BE2C (cell line): ENCODE data around the gene NOXA1.

Source experiments
- DNase-seq: peaks from one replicate; pipeline ENCODE4 v3.0.0-alpha.2; 2020
- H3K27me3 ChIP-seq: fragments of 250-450 bp; sonication (Bioruptor Pico); 2 replicates; pipeline ENCODE4 v1.5.1; 2020; ENCODE audit warnings: mild to moderate bottlenecking
- H3K36me3 ChIP-seq: fragments of 250-450 bp; sonication (Bioruptor Pico); 2 replicates; pipeline ENCODE4 v1.5.1; 2020; ENCODE audit warnings: mild to moderate bottlenecking
- H3K4me1 ChIP-seq: fragments of 250-450 bp; sonication (Bioruptor Pico); 2 replicates; pipeline ENCODE4 v1.5.1; 2020
- H3K4me3 ChIP-seq: 2 replicates; pipeline ENCODE4 v1.5.1; 2011; ENCODE audit warnings: low read depth, low read length
- H3K9me3 ChIP-seq: fragments of 250-450 bp; sonication (Bioruptor Pico); 2 replicates; pipeline ENCODE4 v1.5.1; 2020
- CTCF ChIP-seq: IDR thresholded peaks from 2 replicates; pipeline ENCODE4 v1.5.1; 2012; ENCODE audit warnings: mild to moderate bottlenecking, low read depth, low read length

The NOXA1 gene

DNA sequence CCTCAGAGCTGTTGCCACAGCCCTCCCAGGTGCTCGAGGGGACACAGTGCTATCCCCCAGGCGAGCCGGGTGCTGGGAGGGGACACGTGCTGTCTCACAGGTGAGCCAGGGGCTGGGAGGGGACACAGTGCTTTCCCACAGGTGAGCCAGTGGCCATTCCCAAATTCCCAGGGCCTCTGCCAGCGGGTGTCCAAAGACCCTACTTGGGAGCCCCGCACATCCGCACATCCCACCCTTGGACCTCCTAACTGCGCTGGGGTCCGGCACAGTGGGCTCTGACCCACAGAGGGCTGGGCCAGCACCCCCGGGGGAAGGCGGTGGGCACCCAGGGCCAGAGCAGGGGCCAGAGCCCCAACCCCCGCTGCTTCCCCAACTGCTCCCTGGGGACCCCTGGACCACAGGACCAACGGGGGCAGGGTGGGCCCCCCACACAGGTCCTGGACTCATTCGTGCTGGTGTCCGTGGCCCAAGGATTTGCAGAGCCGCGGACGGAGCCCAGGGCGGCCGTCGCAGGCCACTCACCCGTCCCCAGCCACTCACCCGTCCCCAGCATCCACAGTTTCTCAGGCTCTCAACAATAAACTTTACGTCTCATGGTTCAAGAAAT lies 18.1 kb upstream of the NOXA1 start:
- no peak for DNase-seq
- TF ChIP-seq CTCF = no peak
- Histone ChIP-seq H3K36me3 (no peaks in the 10 kb centered on the region), H3K4me1 (peaks cover 12% of the 10 kb centered on the region), H3K9me3 (peaks cover 3% of the 10 kb centered on the region; the same call in 1 of the 2 replicates), H3K4me3 (no peak overlapping the region), H3K27me3 (no peaks in the 10 kb centered on the region)

- DNase-seq = no peak
- Histone ChIP-seq H3K4me1 (peaks cover 12% of the 10 kb centered on the region), H3K27me3 (no peaks in the 10 kb centered on the region), H3K4me3 (no peak overlapping the region), H3K9me3 (peaks cover 3% of the 10 kb centered on the region; the same call in 1 of the 2 replicates), H3K36me3 (no peaks in the 10 kb centered on the region)
- no peak for TF ChIP-seq CTCF
Measured at GRCh38 chr9:137405677-137406081, 17.5 kb upstream of the NOXA1 start.

GRCh38 chr9:137406085-137406760 lies 17.0 kb upstream of the NOXA1 start:
- H3K9me3 ChIP-seq = peaks cover 3% of the 10 kb centered on the region; the same call in 1 of the 2 replicates
- TF ChIP-seq CTCF = no peak
- no peak for DNase-seq
- H3K4me1 ChIP-seq = peaks cover 12% of the 10 kb centered on the region
- H3K4me3 ChIP-seq = no peak overlapping the region
- no peaks in the 10 kb centered on the region for H3K27me3 ChIP-seq
- H3K36me3 ChIP-seq = no peaks in the 10 kb centered on the region

GRCh38 chr9:137406876-137407589 lies 16.2 kb upstream of the NOXA1 start:
- Histone ChIP-seq H3K4me3 (peak overlapping the region; percentile 36), H3K36me3 (no peaks in the 10 kb centered on the region), H3K27me3 (no peaks in the 10 kb centered on the region), H3K4me1 (peaks cover 12% of the 10 kb centered on the region), H3K9me3 (no peaks in the 10 kb centered on the region)
- peak; percentile 88 for DNase-seq
- peak; percentile 59 for TF ChIP-seq CTCF

- no peaks in the 10 kb centered on the region for H3K27me3 ChIP-seq
- no peaks in the 10 kb centered on the region for H3K36me3 ChIP-seq
- no peak for TF ChIP-seq CTCF
- no peak for DNase-seq
- H3K4me3 ChIP-seq = no peak overlapping the region
- peaks cover 8% of the 10 kb centered on the region for H3K4me1 ChIP-seq
- H3K9me3 ChIP-seq = no peaks in the 10 kb centered on the region
Measured at GRCh38 chr9:137407590-137408300, 15.4 kb upstream of the NOXA1 start.
